HG03432 (cell line): Measurements from ENCODE around the gene C20orf204.
A peak's percentile ranks its signal among the peaks of the same experiment; 100 is the strongest.

ENCODE experiments used
- ATAC-seq: cut with Tn5 transposase; IDR thresholded peaks from one replicate; pipeline ENCODE4 v1.9.1; 2021; ENCODE audit warnings: mild to moderate bottlenecking, moderate library complexity; ENCODE audit not compliant: unreplicated experiment

C20orf204 gene

DNA sequence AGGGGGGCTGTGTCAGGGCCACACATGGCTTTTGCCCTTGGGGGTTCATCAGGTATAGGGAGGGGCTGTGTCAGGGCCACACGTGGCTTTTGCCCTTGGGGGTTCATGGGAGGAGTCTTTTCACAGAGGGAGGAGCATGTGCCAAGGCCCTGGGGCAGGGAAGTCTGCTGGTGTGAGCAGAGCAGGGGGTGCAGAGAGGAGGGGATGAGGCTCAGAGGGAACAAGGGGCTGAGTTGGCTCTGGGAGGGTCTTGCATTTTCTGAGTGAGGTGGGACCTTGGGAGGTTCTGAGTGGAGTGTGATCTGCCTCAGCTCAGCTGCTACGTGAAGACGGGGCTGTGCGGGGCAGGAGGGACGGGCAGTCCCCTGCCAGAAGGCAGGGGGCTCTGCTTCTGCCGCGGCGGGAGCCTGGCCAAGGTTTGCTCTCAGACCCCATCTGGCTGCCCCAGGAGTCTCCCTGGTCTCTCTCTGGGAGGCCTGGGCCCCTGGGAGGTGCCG lies 19.5 kb downstream of the C20orf204 start:
- no peak for ATAC-seq

DNA sequence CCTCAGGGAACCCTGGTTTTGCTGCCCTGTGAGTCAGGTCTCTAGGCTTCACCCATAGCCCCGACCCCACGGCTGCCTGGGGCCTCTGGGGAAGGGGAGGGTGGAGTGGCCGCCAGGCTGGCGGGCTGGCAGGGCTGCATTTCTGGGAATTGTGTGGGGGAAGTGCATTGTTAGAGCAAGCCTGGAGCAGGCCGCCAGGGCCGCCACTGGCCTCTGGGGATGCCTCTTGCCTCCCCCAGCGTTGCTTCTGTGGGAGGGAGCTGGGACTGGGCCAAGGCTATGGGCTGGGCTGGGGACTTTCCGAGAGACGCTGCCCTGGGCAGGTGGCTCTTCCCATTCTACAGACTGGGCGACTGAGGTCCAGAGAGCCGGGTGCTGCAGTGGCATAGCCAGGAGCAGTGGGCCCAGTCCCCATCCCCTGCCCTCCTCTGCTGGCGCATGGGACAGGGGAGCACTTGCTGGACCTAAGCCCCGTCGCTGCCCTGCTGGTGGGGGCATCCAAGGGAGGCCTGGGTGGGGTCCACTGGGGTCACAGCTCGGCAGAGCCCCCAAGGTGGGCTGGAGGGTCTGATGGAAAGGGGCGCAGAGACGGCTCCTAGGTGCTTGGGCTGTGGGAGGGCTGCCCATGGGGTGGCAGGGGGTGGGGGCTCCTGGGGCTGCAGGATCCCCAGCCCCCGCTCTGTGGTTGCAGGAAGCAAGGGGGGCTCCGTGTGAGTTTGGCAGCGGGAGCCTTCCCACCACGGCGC lies 20.1 kb downstream of the C20orf204 start:
- ATAC-seq = no peak

DNA sequence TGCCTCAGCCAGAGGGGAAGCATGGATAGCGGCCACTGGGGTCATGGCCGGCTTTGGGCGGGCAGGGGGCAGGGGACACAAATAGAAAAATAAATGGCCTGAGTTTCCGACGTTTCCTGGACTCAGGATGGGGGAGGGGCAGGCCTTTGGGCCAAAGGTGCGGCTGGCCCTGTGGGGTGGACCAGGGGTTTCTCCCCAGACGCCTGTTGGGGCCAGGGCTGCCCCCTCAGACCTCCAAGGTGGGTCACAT lies 20.6 kb downstream of the C20orf204 start:
- ATAC-seq = no peak

DNA sequence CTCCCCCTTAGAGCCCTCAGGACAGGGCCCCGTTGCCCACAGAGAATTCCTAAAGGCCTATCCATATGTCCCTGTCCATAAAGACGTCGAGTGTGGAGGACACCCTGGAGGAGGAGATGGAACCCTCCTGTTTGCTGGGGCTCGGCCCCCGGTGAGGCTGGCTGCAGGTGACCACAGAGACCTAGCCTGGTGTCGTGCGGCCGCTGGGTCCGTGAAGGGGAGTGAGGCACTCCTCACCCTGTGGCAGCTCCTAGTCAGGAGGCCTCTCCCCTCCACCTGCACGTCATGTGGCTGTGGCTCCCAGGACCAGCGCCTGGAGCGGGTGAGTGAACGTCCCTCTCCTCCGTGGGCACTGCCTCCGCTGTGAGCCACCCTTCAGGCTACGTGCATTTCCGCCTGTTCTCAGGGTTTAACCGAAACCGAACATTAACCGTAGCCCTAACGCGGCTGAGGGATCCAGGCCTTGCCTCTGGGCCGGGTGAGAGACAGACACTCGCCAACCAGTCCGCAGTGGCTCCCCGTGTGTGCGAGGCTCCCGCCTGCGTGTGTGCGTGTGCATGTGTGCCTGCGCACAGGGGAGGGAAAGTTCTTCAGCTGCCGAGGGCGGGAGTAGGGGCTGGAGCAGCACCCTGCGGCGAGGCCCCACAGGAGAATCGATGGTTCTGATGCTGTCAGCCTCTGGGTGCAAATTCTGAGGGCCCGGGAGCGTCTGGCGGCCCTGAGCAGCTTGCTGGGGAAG lies 21.1 kb downstream of the C20orf204 start:
- ATAC-seq = peak; percentile 21

DNA sequence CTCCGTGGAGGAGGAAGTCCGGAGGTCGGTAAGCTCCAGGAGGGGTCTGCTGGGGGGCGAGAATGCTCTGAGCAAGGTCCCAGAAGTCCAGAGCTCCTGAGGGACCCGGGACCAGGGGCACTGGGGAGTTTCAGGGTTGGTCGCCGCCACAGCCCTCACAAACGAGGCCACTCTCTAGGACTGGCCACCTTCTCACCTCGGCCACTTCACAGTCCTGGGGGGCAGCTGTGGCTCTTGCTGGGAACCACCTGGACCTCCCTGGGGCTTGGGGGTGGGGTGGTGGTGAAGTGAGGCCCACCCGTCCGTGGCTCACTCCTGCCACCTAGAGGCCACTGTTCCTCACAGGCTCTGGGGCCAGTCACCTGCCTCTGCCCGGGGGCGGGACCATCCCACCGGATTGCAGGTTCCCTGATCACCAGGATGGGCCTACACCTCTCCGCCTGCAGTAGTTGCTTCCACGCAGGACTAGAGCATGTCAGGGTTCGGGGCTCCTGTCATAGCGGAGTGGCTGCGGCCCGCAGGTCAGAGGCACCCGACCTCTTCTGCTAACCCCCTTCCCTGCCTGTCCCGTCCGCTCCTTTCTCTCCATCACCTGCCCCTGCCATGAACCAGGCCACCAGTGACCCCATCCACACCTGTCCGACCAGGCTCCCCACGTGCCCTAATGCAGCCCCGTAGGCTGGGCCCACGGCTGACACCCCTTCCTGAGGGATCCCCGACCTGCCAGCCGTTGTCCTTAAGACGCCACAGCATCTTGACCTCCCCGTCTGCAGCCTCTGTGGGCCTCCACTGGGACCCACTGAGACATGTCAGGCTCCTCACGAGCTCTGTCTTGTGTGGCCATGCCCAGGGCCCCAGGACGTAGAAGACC lies 21.9 kb downstream of the C20orf204 start:
- ATAC-seq = peak; percentile 57

DNA sequence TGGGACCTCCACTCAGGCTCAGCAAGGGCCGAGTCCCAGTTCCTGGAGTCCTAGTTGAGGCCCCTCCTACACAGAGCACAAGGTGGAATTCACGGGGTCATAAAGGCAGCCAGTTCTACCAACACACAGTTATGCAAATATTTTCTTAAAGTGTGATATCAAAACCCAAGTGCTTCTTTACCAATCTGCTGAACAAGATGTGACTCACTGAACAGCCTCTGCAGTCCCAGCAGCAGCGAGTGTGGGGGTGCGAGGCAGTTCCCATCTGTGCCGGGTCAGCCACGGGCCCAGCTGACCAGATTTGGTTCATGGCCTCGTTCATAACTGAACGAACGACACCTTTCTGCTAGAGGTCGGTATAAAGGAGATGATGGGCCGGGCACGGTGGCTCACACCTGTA lies 22.6 kb downstream of the C20orf204 start:
- no peak for ATAC-seq

DNA sequence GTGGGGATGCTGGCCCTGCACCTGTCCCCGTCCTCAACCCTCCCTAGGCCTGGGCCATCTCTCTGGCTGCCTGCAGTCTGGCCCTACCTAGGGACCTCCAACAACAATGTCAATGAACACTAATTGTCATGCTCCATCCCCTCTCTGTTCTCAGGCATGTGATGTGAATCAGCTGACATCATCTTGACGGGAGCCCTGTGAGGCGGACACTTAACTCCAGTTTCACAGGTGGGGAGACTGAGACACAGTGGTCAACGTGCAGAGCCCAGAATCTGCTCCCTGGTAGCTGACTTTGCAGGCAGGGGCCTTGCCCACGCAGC lies 26.3 kb downstream of the C20orf204 start:
- ATAC-seq = no peak

DNA sequence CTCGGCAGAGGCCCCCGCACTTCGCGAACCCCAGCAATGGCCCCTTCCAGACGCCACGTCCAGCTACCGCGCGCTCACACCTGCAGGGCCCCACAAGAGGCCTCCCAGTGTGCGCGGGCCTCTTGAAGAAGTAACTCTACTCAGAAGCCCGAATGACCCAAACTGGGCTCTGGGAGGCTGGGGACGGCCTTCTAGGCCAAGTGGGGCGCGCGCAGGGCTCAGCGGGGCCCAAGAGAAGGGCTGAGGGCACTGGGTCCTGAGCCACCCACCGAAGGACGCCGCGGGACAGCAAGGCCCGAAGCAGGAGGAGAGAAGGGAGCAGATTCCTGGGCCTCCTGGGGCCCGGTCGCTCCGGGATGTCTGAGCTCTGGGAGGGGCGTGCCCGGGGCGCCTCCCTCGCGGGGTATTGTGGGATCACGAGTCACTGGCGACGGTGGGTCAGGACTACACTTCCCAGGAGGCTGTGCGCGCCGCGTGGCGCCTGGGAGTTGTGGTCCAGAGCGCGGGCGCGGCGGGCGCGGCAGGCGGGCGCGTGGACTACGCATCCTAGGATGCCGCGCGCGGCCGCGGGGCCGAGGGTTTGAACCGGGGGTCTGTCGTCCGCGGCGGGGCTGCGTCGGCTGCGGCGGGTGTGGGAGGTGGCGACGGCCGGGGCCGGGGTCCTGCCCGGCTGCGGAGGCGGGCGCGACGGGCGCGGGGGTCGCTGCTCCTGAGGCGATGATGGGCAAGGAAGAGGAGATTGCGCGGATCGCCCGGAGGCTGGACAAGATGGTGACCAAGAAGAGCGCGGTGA lies 26.8 kb downstream of the C20orf204 start, which contains the start of gene TCEA2:
Gene TCEA2 (plus strand): TSS at position 603 of the 793 bp plus-strand sequence. CDS start 115 bp downstream, at position 718.
- ATAC-seq = peak; percentile 79

DNA sequence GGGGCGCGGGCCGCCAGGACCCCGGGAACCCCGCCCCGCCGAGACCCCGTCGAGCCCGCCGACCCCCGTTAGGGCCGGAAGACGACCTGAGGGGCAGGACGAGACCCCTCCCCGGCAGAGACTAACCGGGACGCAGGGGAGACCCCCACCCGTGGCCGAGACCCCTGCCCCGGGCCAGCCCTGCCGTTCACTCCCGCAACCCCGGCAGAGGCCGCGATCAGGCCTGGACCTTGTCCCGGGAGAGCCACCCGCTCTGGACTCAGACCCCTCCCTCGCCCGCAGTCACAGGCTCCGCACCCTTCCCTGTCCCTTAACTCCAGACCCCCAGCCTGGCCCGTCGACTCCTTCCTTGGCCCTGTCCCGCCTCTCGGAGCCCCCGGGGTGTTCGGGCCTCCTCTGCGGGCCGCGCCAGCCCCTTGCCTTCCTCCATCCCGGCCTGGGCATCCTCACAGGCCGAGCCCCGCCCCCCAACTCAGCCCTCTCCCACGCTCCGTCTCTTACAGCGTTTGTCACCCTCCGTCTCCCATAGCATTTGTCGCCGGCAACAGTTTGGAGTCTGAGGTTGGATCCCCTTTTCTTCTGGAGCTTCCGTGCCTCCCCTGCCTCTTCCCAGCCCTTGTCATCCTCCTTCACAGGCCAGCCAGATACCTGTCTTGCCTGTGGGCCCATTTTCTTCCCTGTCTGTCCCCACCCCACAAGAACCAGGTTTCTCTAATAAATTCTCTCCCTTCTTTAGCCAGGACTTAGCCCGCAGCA lies 27.6 kb downstream of the C20orf204 start:
- no peak for ATAC-seq

DNA sequence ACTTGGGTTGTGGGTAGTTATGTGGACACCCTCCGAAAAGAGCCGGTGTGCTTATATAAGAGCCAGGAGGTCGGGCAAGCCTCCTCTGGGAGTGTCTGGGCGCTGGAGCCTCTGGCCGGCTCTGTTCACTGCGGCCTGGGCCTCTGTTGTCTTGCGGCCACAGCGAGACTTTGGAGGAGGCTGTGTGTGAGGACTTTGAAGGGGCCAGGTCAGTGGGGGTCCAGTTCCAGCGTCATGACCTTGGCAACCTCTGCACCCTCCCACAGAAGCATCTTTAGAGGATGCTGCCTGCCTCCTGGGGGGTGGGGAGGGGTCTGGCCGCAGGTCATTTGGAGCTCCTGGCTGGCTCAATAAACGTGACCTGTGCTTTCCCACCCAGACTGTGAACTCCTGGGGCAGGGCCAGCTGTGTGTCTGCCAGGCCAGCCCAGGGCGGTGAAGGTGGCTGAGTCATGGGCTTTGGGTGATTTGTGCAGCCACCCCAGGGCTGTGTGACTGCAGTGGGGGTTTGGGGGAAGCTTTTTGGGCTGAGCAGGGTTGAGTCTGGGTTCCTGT lies 28.2 kb downstream of the C20orf204 start:
- ATAC-seq = no peak

DNA sequence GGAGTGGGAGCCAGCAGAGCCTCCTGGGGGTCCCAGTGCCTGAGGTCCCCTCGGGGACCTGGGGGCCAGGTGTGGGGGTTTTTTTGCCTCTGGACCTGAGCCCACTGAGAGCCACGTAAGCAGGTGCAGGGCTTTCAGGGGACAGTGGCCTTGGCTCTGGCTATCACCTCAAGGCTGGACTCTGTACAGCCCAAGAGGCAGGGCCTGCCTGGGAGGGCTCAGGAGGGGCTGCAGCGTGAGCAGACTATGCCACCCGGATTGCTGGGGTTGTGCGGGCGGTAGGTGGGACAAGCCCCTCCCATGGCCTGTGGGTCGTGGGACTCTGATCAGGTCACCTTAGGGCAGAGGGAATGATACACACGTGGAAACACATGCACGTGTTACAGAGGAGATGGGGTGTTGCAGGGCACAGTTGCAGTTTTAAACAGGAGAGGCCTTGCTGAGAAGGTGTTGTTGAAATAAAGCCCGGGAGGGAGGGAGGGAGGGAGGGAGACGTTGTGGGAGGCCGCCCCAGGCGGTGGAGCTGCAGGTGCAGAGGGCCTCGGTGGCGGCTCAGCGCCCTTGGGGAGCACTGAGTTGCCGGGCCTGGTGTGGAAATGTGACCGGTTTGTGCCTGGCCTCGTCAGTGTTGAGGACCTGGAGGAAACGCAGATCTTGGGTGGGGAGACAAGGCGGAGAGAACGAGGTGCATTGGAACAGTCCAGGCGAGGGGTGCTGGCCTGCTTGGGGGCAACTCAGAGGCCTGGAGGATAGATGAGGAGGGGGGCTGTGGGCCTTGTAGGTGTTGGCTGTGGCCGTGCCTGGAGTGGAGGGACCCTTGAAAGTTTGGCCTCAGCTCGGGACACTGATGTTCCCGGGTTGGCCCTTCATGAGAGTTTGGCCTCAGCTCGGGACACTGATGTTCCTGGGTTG lies 29.3 kb downstream of the C20orf204 start:
- ATAC-seq = no peak

DNA sequence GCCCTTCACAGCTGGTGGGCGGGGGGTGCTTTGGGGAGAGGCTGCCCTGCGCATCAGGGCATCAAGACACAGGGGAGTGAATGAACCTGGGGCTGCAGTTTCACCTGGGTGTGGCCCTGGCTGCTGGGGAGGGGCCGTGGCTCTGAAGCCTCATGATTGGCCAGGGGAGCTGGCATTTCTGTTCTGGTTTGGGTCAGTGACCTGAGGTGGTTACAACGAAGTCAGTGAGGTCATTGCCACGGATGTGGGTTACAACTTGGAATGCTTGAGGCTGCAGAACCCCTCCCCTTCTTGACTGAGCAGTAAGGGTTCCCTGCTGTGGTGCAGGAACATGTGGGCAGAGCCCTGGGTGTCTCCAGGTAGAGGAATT lies 30.0 kb downstream of the C20orf204 start:
- no peak for ATAC-seq

DNA sequence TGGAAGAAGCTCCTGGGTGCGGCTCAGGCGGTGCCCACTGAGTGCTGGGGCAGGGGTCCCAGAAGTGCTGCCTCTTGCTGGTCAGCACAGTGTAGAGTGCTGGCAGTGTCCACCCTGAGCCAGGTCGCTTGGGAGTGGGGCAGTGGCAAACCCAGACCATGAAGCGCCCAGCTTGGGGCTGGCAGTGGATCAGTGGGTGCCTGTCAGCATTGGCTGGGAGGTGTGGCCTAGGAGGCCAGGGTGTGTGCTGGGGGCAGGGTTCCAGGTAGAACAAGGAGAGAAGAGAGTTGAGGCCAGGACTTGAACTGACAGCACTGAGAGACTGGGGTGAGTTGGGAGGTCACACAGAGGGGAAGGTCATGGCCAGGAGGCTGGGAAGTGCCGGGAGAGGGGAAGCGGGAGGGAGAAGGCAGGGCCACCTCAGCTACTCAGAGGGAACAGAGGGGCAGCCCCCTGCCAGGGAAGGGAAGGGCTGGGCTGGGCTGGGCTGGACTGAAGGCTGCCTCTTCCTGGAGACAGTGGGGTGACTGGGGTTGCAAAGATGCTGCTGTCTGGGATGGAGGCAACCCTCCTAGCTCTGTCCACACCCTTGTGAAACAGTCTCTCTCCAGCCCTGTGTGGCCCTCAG lies 31.1 kb downstream of the C20orf204 start:
- no peak for ATAC-seq

DNA sequence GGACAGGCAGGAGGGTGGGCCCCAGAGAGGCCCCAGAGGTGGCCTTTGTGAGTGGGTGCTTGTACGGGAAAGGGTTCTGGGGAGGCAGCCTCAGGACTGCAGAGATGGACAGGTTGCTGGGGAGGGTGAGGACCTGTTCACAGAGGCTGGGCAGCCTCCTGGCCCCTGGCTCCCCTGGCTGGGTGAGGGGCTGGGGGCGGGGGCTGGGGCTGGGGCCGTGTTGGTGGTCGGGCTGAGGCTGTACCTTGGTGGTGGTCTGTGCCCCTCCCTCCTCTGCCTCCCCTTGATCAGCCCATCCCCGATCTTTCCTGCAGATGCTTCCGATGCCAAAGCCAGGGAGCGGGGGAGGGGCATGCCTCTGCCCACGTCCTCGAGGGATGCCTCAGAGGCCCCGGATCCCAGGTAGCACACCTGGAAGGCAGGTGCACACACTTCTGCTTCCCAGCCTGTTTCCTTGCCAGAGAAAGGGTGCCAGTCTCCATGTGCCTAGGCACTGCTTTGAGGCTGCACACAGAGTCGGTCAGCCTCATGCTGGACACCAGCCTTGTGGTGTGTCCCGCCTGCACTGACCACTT lies 31.8 kb downstream of the C20orf204 start:
- no peak for ATAC-seq

DNA sequence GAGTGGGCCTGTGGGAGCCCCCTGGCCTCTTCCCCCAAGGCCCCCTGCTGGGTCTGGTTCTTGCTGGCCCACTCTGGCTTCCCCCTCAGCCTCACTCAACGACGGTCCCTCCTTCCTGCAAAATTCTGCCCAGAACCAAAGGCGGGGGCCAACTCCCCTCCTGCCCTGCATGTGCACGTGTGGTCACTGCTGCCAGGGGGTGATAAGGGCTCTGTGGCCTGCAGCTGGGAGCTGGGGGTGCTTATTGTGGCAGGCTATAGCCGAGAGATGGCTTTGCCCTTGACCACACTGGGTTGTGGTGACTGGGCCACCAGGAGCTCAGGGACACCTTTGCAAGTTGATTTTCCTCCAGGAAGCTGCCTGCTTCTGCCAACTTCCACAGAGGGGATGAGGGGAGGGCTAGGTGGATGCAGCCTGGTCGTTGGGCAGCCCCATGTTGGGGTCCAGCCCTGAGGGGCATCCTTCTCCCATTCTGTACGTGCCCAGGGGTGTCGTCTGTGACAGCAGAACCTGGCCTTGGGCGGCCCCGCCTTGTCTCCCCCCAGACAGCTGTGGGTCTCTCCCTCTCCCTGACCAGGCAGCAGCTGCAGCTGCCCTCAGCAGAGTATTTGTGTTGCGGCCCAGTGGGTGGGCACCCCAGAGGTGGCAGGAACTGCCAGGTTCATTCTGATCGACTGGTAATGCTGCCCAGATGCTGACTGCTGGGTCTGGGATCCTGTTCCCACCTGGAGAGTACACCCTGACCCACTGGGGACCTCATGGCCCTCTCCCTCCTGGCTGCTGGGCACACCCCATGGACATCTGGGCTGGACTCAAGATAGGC lies 32.6 kb downstream of the C20orf204 start:
- no peak for ATAC-seq

DNA sequence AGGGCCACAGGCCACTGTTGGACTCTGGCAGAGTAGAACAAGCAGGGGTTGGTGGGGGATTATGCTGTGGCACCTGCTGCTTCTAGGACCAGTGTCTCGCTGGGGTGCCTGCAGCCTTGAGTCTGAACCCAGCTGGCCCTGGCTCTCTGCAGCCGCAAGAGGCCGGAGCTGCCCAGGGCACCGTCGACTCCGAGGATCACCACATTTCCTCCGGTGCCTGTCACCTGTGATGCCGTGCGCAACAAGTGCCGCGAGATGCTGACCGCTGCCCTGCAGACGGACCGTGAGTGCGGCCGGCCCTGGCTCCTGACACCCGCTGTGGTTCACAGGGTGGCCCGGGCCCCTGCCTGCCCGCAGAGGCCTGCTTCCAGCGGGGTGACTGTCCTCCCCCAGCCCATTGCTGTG lies 33.2 kb downstream of the C20orf204 start:
- no peak for ATAC-seq

DNA sequence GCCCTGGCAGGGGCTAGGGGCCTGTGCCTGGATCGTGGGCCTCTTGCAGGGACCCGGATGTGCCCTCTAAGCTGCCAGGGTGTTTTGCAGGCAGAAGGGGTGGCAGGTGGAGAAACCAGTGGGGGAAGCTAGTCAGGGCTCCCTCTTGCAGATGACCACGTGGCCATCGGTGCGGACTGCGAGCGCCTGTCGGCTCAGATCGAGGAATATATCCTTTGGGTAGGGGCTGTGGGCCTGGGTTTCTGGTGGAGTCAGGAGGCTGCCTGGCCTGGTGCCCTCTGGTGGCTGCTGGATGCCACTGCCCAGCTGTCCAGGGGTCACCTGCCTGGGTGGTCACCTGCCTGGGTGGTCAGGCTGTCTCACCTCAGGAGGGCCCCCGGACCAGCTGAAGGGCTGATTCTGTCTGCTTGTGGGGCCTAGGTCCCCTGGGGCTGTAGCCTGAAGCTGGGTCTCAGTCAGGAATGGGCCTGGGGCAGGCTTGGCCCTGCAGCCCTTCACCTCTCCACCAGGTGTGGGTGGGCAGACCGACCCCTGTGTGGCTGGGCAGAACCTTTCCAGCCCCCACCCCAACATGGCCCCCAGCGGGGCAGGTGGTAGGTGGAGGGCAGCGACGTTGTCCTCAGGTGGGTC lies 33.7 kb downstream of the C20orf204 start:
- no peak for ATAC-seq
